Fibroblast of skin of right quadriceps (primary cell): ENCODE data around the gene SORL1-AS1.

Source experiments
- DNase-seq: peaks from one replicate; pipeline ENCODE4 v3.0.0-alpha.2; 2013

The SORL1-AS1 gene

GRCh38 chr11:121474680-121475079 lies 21.9 kb upstream of the SORL1-AS1 start:
- DNase-seq: no peak

GRCh38 chr11:121473064-121473777 lies 20.5 kb upstream of the SORL1-AS1 start:
- DNase-seq: peak; percentile 58

GRCh38 chr11:121472312-121472711 lies 19.5 kb upstream of the SORL1-AS1 start:
- DNase-seq: no peak

GRCh38 chr11:121471167-121471566 lies 18.4 kb upstream of the SORL1-AS1 start:
- no peak for DNase-seq

- DNase-seq: no peak
Observed at GRCh38 chr11:121469910-121470309, 17.1 kb upstream of the SORL1-AS1 start.

- no peak for DNase-seq
Observed at GRCh38 chr11:121467965-121468364, 15.2 kb upstream of the SORL1-AS1 start.

GRCh38 chr11:121467471-121467870 lies 14.7 kb upstream of the SORL1-AS1 start:
- DNase-seq: no peak

GRCh38 chr11:121466063-121466794 lies 13.5 kb upstream of the SORL1-AS1 start:
- DNase-seq: peak; percentile 98

- no peak for DNase-seq
Observed at GRCh38 chr11:121465709-121466062, 12.9 kb upstream of the SORL1-AS1 start.

GRCh38 chr11:121464352-121464946 lies 11.7 kb upstream of the SORL1-AS1 start:
- peak; percentile 92 for DNase-seq

- no peak for DNase-seq
Observed at GRCh38 chr11:121463689-121464335, 11.0 kb upstream of the SORL1-AS1 start.

- DNase-seq: no peak
Observed at GRCh38 chr11:121461843-121462242, 9.1 kb upstream of the SORL1-AS1 start.

GRCh38 chr11:121460941-121461514 lies 8.3 kb upstream of the SORL1-AS1 start:
- no peak for DNase-seq

GRCh38 chr11:121459413-121460017 lies 6.7 kb upstream of the SORL1-AS1 start:
- DNase-seq: no peak

- DNase-seq: no peak
Observed at GRCh38 chr11:121458551-121458950, 5.8 kb upstream of the SORL1-AS1 start.

GRCh38 chr11:121456816-121457431 lies 4.2 kb upstream of the SORL1-AS1 start:
- DNase-seq: no peak

GRCh38 chr11:121456151-121456550 lies 3.4 kb upstream of the SORL1-AS1 start:
- no peak for DNase-seq

- DNase-seq: no peak
Observed at GRCh38 chr11:121455115-121455514, 2.3 kb upstream of the SORL1-AS1 start.

- DNase-seq: no peak
Observed at GRCh38 chr11:121453589-121454299, 977 bp upstream of the SORL1-AS1 start.

GRCh38 chr11:121451986-121452608 lies 670 bp downstream of the SORL1-AS1 start, which contains the start of gene SORL1:
SORL1 (plus strand) TSS chr11:121452314; CDS start chr11:121452332, 18 bp downstream.
- DNase-seq: peak; percentile 65
